ENCODE data around the gene SSTR3. TPM values are rescaled to one million over a fixed set of nuclear protein-coding genes. Genes with fewer than 3 reads are reported as not detected.

Gene SSTR3
- polyA plus RNA-seq, 4 donors, result 0.83 to 1.1 (median 0.88) TPM

- DNase-seq (ENCODE audit: low read depth in 4 of 4, low spot score in 2 of 4), result no peak
These were observed 28.6 kb downstream of the SSTR3 start for GRCh38 chr22:37183432-37184379.

- DNase-seq (ENCODE audit: low read depth in 4 of 4, low spot score in 2 of 4), result no peak
These were observed 29.4 kb downstream of the SSTR3 start for GRCh38 chr22:37182949-37183245.

GRCh38 chr22:37182101-37182948 is 30.0 kb downstream of the SSTR3 start:
- DNase-seq (ENCODE audit: low read depth in 4 of 4, low spot score in 2 of 4), result no peak

GRCh38 chr22:37181681-37182080 is 30.6 kb downstream of the SSTR3 start:
- DNase-seq (ENCODE audit: low read depth in 4 of 4, low spot score in 2 of 4), result no peak

GRCh38 chr22:37180531-37181231 is 31.6 kb downstream of the SSTR3 start:
- DNase-seq (ENCODE audit: low read depth in 4 of 4, low spot score in 2 of 4), result no peak

- no peak for DNase-seq (ENCODE audit: low read depth in 4 of 4, low spot score in 2 of 4)
These were observed 32.5 kb downstream of the SSTR3 start for GRCh38 chr22:37179622-37180420.

GRCh38 chr22:37179126-37179470 is 33.2 kb downstream of the SSTR3 start:
- DNase-seq (ENCODE audit: low read depth in 4 of 4, low spot score in 2 of 4), result no peak

GRCh38 chr22:37178350-37179125 is 33.7 kb downstream of the SSTR3 start:
- no peak for DNase-seq (ENCODE audit: low read depth in 4 of 4, low spot score in 2 of 4)

- no peak for DNase-seq (ENCODE audit: low read depth in 4 of 4, low spot score in 2 of 4)
These were observed 34.5 kb downstream of the SSTR3 start for GRCh38 chr22:37177755-37178154.

- DNase-seq (ENCODE audit: low read depth in 4 of 4, low spot score in 2 of 4), result no peak
These were observed 35.1 kb downstream of the SSTR3 start for GRCh38 chr22:37177221-37177620.

GRCh38 chr22:37176464-37177061 is 35.7 kb downstream of the SSTR3 start:
- DNase-seq (ENCODE audit: low read depth in 4 of 4, low spot score in 2 of 4), result peak in 1 of 4 donors; percentile 70

- DNase-seq (ENCODE audit: low read depth in 4 of 4, low spot score in 2 of 4), result no peak
These were observed 36.6 kb downstream of the SSTR3 start for GRCh38 chr22:37175414-37176281.

GRCh38 chr22:37174964-37175363 is 37.3 kb downstream of the SSTR3 start:
- no peak for DNase-seq (ENCODE audit: low read depth in 4 of 4, low spot score in 2 of 4)

GRCh38 chr22:37173709-37174108 is 38.6 kb downstream of the SSTR3 start:
- DNase-seq (ENCODE audit: low read depth in 4 of 4, low spot score in 2 of 4), result no peak

GRCh38 chr22:37172266-37173245 is 39.7 kb downstream of the SSTR3 start:
- no peak for DNase-seq (ENCODE audit: low read depth in 4 of 4, low spot score in 2 of 4)

- DNase-seq (ENCODE audit: low read depth in 4 of 4, low spot score in 2 of 4), result no peak
These were observed 40.6 kb downstream of the SSTR3 start for GRCh38 chr22:37171662-37172061.

Measured in left renal cortex interstitium (tissue), 4 donors.